ENCODE results near the gene SLC31A1. TPM values are rescaled to one million over a fixed set of nuclear protein-coding genes. Genes with fewer than 3 reads are reported as not detected.
"Not testable (repeated sequence)": the region's sequence is repeated elsewhere in the genome, so short reads cannot be mapped to it uniquely, and the experiment has no call there.

The SLC31A1 gene
- total RNA-seq, 4 donors from 2014 or later = 5.8 to 36.2 (median 15.4) TPM

DNA sequence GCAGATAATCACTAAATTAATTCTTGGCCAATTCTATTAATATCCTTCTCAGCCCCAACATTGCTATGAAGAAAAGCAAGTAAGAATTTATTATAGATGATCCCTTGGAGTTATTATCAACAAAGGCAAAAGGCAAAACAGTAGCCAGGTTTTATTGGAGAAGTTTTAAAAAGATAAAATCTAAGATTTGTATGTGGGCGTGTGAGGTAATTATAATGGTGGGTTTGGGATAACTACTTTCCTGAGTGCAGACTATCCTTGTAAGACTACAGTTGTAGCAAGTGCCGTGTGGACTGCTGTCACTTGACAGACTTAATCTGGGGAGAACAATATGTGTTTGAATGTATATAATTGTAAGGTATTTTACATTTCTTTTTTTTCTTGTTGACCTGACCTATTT lies 23.2 kb downstream of the SLC31A1 start:
- no peak for TF ChIP-seq POLR2A (IDR thresholded peaks at IDR 0.05)
- TF ChIP-seq EP300 (IDR thresholded peaks at IDR 0.05; ENCODE audit: low read depth) = no peak
- TF ChIP-seq, protein P1, sequence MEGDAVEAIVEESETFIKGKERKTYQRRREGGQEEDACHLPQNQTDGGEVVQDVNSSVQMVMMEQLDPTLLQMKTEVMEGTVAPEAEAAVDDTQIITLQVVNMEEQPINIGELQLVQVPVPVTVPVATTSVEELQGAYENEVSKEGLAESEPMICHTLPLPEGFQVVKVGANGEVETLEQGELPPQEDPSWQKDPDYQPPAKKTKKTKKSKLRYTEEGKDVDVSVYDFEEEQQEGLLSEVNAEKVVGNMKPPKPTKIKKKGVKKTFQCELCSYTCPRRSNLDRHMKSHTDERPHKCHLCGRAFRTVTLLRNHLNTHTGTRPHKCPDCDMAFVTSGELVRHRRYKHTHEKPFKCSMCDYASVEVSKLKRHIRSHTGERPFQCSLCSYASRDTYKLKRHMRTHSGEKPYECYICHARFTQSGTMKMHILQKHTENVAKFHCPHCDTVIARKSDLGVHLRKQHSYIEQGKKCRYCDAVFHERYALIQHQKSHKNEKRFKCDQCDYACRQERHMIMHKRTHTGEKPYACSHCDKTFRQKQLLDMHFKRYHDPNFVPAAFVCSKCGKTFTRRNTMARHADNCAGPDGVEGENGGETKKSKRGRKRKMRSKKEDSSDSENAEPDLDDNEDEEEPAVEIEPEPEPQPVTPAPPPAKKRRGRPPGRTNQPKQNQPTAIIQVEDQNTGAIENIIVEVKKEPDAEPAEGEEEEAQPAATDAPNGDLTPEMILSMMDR (IDR thresholded peaks at IDR 0.05) = no peak
- no peak for TF ChIP-seq POLR2AphosphoS5 (IDR thresholded peaks at IDR 0.05)
- H3K4me3 ChIP-seq = no peak overlapping the region
- DNase-seq = no peak
- intact Hi-C loops (cut with DNase I; ENCODE audit: low total_unique reads) (no loop called here), in situ Hi-C loops (cut with MboI; ENCODE audit: low pct_ligation_motif_present in 1 of 4, low pct_unique_long_range_greater_than_20kb in 1 of 4, low sequenced_read_pairs in 3 of 4) (loop anchor here in 1 of 4 donors (25.0 kb wide), 1 partner anchor 107 kb away; no protein-coding TSS in a partner anchor)
- no peaks in the 10 kb centered on the region for H3K36me3 ChIP-seq
- no peaks in the 10 kb centered on the region for H3K9me3 ChIP-seq
- no peaks in the 10 kb centered on the region for H3K4me1 ChIP-seq
- 75 to 93% methylated on average over 2 of the region's 2 CpGs for WGBS, 2 donors (ENCODE audit: low coverage in 1 of 2)
- no peaks in the 10 kb centered on the region for H3K27me3 ChIP-seq
- H3K27ac ChIP-seq = no peak overlapping the region

DNA sequence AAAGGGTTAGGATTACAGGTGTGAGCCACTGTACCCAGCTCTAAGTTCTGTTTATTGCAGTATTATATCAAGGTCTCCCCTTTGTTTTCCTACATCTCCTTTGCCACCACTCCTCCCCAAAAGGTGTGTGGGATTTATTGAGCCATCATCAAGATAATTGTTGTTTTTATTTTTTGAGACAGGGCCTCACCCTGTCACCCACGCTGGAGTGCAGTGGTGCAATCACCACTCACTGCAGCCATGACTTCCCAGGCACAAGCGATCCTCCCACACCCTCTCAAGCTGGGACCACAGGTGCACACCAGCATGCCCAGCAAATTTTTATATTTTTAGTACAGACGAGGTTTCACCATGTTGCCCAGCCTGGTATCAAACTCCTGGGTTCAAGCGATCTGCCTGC lies 24.6 kb downstream of the SLC31A1 start:
- DNase-seq = no peak
- Histone ChIP-seq H3K27me3 (no peaks in the 10 kb centered on the region), H3K27ac (no peak overlapping the region), H3K36me3 (no peaks in the 10 kb centered on the region), H3K9me3 (no peaks in the 10 kb centered on the region), H3K4me1 (no peaks in the 10 kb centered on the region), H3K4me3 (no peak overlapping the region)
- WGBS, 2 donors (ENCODE audit: low coverage in 1 of 2) = 86 to 100% methylated on average over 1 to 4 of the region's 4 CpGs
- intact Hi-C loops (cut with DNase I; ENCODE audit: low total_unique reads) = no loop called here
- TF ChIP-seq, protein P1 (IDR thresholded peaks at IDR 0.05) = no peak
- TF ChIP-seq POLR2A (IDR thresholded peaks at IDR 0.05) (no peak), EP300 (IDR thresholded peaks at IDR 0.05; ENCODE audit: low read depth) (no peak), POLR2AphosphoS5 (IDR thresholded peaks at IDR 0.05) (no peak)
- in situ Hi-C loops (cut with MboI; ENCODE audit: low pct_ligation_motif_present in 1 of 4, low pct_unique_long_range_greater_than_20kb in 1 of 4, low sequenced_read_pairs in 3 of 4) = loop anchor here in 1 of 4 donors (25.0 kb wide), 1 partner anchor 109 kb away; no protein-coding TSS in a partner anchor

DNA sequence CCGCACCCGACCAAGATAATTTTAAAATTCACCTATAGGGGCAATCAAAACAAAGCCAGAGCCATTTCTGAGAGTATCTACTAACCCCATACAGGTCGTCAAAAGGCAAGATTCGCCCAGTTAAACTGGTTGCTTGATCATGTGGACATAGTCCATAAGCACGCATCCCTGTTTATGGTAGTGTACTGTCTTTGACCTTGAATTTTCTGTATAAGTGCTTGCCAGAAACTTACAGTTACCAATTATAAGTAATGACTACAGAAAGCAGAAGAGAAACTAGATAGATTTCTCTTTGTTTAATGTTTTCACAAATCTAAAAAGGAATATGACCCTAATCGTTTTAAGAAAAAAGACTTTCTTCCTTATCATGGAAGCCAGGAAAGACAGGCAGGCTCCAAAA lies 25.6 kb downstream of the SLC31A1 start:
- Histone ChIP-seq H3K27me3 (no peaks in the 10 kb centered on the region), H3K9me3 (no peaks in the 10 kb centered on the region), H3K36me3 (no peaks in the 10 kb centered on the region), H3K27ac (no peak overlapping the region), H3K4me1 (no peaks in the 10 kb centered on the region), H3K4me3 (no peak overlapping the region)
- in situ Hi-C loops (cut with MboI; ENCODE audit: low pct_ligation_motif_present in 1 of 4, low pct_unique_long_range_greater_than_20kb in 1 of 4, low sequenced_read_pairs in 3 of 4) = loop anchor here in 1 of 4 donors (25.0 kb wide), 1 partner anchor 110 kb away; no protein-coding TSS in a partner anchor
- no peak for DNase-seq
- intact Hi-C loops (cut with DNase I; ENCODE audit: low total_unique reads) = no loop called here
- WGBS, 2 donors (ENCODE audit: low coverage in 1 of 2) = 73 to 80% methylated on average over 6 of the region's 6 CpGs
- no peak for TF ChIP-seq EP300 (IDR thresholded peaks at IDR 0.05; ENCODE audit: low read depth)
- TF ChIP-seq, protein P1 (IDR thresholded peaks at IDR 0.05) = no peak
- no peak for TF ChIP-seq POLR2A (IDR thresholded peaks at IDR 0.05)
- TF ChIP-seq POLR2AphosphoS5 (IDR thresholded peaks at IDR 0.05) = no peak

DNA sequence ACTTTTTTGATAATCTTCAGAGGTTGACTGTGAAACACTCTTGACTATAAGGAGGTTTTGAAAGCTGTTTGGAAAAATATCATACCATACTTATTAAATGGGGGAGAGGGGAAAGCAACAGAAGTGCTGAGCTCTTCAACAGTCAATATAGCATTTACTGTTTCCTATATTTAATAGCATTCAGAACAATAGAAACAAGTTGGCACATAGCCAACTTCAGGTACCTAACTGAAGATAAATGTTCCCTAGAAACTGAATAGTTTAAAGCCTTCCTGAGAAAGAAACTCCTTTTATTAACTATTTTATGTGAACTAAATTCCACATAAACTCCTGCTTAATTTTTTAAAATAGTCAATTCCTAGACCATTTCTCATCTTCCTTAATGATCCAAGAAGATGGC lies 26.3 kb downstream of the SLC31A1 start:
- no peak overlapping the region for H3K4me3 ChIP-seq
- intact Hi-C loops (cut with DNase I; ENCODE audit: low total_unique reads) = no loop called here
- no peak for DNase-seq
- H3K4me1 ChIP-seq = no peaks in the 10 kb centered on the region
- TF ChIP-seq, protein P1 (IDR thresholded peaks at IDR 0.05) = no peak
- TF ChIP-seq EP300 (IDR thresholded peaks at IDR 0.05; ENCODE audit: low read depth) = no peak
- TF ChIP-seq POLR2A (IDR thresholded peaks at IDR 0.05) = no peak
- TF ChIP-seq POLR2AphosphoS5 (IDR thresholded peaks at IDR 0.05) = no peak
- no peak overlapping the region for H3K27ac ChIP-seq
- no peaks in the 10 kb centered on the region for H3K9me3 ChIP-seq
- H3K27me3 ChIP-seq = no peaks in the 10 kb centered on the region
- in situ Hi-C loops (cut with MboI; ENCODE audit: low pct_ligation_motif_present in 1 of 4, low pct_unique_long_range_greater_than_20kb in 1 of 4, low sequenced_read_pairs in 3 of 4) = loop anchor here in 1 of 4 donors (25.0 kb wide), 1 partner anchor 110 kb away; no protein-coding TSS in a partner anchor
- H3K36me3 ChIP-seq = no peaks in the 10 kb centered on the region

DNA sequence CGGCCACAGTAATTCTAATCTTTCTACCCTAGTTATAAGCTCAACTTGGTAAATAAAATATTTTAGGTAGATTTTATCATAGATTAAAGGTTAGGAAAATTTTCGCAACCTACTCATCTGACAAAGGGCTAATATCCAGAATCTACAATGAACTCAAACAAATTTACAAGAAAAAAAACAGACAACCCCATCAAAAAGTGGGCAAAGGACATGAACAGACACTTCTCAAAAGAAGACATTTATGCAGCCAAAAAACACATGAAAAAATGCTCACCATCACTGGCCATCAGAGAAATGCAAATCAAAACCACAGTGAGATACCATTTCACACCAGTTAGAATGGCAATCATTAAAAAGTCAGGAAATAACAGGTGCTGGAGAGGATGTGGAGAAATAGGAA lies 28.3 kb downstream of the SLC31A1 start:
- intact Hi-C loops (cut with DNase I; ENCODE audit: low total_unique reads) = not testable (repeated sequence)
- WGBS, 2 donors (ENCODE audit: low coverage in 1 of 2) = 98 to 100% methylated on average over 2 of the region's 2 CpGs
- in situ Hi-C loops (cut with MboI; ENCODE audit: low pct_ligation_motif_present in 1 of 4, low pct_unique_long_range_greater_than_20kb in 1 of 4, low sequenced_read_pairs in 3 of 4) = loop anchor here in 1 of 4 donors (25.0 kb wide), 1 partner anchor 112 kb away; no protein-coding TSS in a partner anchor

More for the DNA sequence above, 28.3 kb downstream of the SLC31A1 start:
- not testable (repeated sequence) for H3K4me1 ChIP-seq, H3K4me3 ChIP-seq, H3K9me3 ChIP-seq, H3K36me3 ChIP-seq, H3K27ac ChIP-seq, H3K27me3 ChIP-seq, DNase-seq

All from transverse colon (tissue), 4 donors.